Measurements from ENCODE around the gene NKTR. TPM values are rescaled to one million over a fixed set of nuclear protein-coding genes. Genes with fewer than 3 reads are reported as not detected.

NKTR gene
- polyA plus RNA-seq, 1 donor from 2014 or later: 242 TPM

DNA sequence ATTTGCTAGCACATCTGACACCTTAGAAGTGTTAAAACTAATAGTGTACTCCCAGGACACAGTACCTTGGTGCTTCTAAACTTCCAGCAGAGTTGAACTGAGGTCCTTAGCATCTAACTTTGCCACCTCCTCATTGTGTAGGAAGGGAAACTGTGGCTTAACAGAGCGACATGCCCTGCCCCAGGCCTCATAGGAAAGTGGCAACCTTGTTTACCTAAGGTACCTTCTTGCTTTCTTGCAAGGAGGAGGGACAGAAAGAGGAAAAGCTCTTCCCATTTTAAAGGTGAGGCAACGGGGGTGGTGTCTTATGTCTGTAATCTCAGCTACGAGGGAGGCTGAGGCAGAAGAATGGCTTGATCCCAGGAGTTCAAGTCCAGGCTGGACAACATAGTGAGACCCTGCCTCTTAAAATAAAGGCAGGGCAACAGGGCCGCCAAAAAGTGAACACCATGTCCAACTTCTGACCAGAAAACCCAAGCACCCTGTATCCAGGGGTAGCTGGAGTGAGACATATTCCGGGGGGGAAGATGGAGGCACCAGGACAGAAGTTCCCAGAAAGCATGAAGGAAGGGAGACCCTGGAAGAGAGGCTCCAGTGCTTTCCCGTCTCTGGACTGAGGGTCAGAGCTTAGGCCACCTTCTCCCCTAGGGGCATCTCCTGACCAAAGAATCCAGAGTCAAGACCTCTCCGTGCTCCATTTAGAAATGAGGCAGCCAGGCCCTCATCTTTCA is 84.3 kb downstream of the NKTR start:
- Histone ChIP-seq H3K9ac (ENCODE audit: low read length) (no peak overlapping the region), H3K27ac (ENCODE audit: low read length) (no peak overlapping the region), H3K9me3 (ENCODE audit: low read length) (no peaks in the 10 kb centered on the region), H3K27me3 (ENCODE audit: insufficient read depth, low read depth, low read length) (no peaks in the 10 kb centered on the region), H4K20me1 (ENCODE audit: insufficient read depth) (no peaks in the 10 kb centered on the region), H3K36me3 (ENCODE audit: insufficient read depth, low read length) (no peaks in the 10 kb centered on the region), H3K4me2 (ENCODE audit: low read length) (no peak overlapping the region), H3K79me2 (replicated peaks; ENCODE audit: insufficient read depth, low read length) (no peaks in the 10 kb centered on the region), H3K4me3 (ENCODE audit: low read length) (no peak overlapping the region), H3F3A (ENCODE audit: insufficient read depth, low read length, poor library complexity, severe bottlenecking) (no peaks in the 10 kb centered on the region), H3K9me2 (ENCODE audit: insufficient read depth, low read length) (no peaks in the 10 kb centered on the region), H2AFZ (ENCODE audit: low read depth, low read length) (no peak overlapping the region)
- TF ChIP-seq EP300 (conservative IDR thresholded peaks at IDR 0.05; ENCODE audit: poor library complexity, severe bottlenecking): no peak
- no peak for TF ChIP-seq POLR2AphosphoS5 (IDR thresholded peaks at IDR 0.05)
- no peak for TF ChIP-seq TAF1 (IDR thresholded peaks at IDR 0.05; ENCODE audit: low read depth)
- TF ChIP-seq RAD21 (conservative IDR thresholded peaks at IDR 0.05): no peak
- TF ChIP-seq, protein P1, sequence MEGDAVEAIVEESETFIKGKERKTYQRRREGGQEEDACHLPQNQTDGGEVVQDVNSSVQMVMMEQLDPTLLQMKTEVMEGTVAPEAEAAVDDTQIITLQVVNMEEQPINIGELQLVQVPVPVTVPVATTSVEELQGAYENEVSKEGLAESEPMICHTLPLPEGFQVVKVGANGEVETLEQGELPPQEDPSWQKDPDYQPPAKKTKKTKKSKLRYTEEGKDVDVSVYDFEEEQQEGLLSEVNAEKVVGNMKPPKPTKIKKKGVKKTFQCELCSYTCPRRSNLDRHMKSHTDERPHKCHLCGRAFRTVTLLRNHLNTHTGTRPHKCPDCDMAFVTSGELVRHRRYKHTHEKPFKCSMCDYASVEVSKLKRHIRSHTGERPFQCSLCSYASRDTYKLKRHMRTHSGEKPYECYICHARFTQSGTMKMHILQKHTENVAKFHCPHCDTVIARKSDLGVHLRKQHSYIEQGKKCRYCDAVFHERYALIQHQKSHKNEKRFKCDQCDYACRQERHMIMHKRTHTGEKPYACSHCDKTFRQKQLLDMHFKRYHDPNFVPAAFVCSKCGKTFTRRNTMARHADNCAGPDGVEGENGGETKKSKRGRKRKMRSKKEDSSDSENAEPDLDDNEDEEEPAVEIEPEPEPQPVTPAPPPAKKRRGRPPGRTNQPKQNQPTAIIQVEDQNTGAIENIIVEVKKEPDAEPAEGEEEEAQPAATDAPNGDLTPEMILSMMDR (IDR thresholded peaks at IDR 0.05; ENCODE audit: poor library complexity, severe bottlenecking): no peak
- TF ChIP-seq MXI1 (conservative IDR thresholded peaks at IDR 0.05; ENCODE audit: poor library complexity, severe bottlenecking): no peak
- TF ChIP-seq, protein P2, sequence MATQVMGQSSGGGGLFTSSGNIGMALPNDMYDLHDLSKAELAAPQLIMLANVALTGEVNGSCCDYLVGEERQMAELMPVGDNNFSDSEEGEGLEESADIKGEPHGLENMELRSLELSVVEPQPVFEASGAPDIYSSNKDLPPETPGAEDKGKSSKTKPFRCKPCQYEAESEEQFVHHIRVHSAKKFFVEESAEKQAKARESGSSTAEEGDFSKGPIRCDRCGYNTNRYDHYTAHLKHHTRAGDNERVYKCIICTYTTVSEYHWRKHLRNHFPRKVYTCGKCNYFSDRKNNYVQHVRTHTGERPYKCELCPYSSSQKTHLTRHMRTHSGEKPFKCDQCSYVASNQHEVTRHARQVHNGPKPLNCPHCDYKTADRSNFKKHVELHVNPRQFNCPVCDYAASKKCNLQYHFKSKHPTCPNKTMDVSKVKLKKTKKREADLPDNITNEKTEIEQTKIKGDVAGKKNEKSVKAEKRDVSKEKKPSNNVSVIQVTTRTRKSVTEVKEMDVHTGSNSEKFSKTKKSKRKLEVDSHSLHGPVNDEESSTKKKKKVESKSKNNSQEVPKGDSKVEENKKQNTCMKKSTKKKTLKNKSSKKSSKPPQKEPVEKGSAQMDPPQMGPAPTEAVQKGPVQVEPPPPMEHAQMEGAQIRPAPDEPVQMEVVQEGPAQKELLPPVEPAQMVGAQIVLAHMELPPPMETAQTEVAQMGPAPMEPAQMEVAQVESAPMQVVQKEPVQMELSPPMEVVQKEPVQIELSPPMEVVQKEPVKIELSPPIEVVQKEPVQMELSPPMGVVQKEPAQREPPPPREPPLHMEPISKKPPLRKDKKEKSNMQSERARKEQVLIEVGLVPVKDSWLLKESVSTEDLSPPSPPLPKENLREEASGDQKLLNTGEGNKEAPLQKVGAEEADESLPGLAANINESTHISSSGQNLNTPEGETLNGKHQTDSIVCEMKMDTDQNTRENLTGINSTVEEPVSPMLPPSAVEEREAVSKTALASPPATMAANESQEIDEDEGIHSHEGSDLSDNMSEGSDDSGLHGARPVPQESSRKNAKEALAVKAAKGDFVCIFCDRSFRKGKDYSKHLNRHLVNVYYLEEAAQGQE (IDR thresholded peaks at IDR 0.05; ENCODE audit: borderline replicate concordance): no peak
- no peak for TF ChIP-seq EZH2 (IDR thresholded peaks at IDR 0.05; ENCODE audit: borderline replicate concordance, insufficient read depth, low read length, poor library complexity, severe bottlenecking)
- TF ChIP-seq SMC3 (conservative IDR thresholded peaks at IDR 0.05; ENCODE audit: poor library complexity): no peak

DNA sequence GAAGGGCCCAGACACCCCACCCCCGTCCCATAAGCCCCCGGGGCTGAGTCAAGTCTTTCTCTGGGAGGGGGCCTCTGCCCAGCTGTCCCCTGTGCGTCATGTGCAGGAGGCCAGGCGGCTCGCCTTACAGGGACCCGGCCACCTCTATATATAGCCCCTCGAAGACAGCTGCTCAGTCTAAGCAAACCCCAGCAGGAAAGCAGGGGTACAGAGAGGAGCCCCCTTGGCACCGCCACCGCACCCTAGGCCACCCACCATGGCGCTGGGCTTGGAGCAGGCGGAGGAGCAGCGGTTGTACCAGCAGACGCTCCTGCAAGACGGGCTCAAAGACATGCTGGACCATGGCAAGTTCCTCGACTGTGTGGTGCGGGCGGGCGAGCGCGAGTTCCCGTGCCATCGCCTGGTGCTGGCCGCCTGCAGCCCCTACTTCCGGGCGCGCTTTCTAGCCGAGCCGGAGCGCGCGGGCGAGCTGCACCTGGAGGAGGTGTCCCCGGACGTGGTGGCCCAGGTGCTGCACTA is 84.9 kb downstream of the NKTR start, which contains the start of gene KLHL40:
KLHL40 (plus strand) TSS at position 175 of the 519 bp plus-strand sequence; CDS start at position 257, 82 bp downstream.
- no peaks in the 10 kb centered on the region for H3K79me2 ChIP-seq (replicated peaks; ENCODE audit: insufficient read depth, low read length)
- no peak within 1 kb of the TSS for H3K4me2 ChIP-seq (ENCODE audit: low read length)
- H3K9me3 ChIP-seq (ENCODE audit: low read length): no peaks in the 10 kb centered on the region
- H3K9ac ChIP-seq (ENCODE audit: low read length): no peak within 1 kb of the TSS
- no peak within 1 kb of the TSS for H3K4me3 ChIP-seq (ENCODE audit: low read length)
- H2AFZ ChIP-seq (ENCODE audit: low read depth, low read length): no peak within 1 kb of the TSS
- H3K9me2 ChIP-seq (ENCODE audit: insufficient read depth, low read length): no peaks in the 10 kb centered on the region
- H3K36me3 ChIP-seq (ENCODE audit: insufficient read depth, low read length): no peaks in the 10 kb centered on the region
- TF ChIP-seq TAF1 (IDR thresholded peaks at IDR 0.05; ENCODE audit: low read depth) (no peak), SMC3 (conservative IDR thresholded peaks at IDR 0.05; ENCODE audit: poor library complexity) (no peak), POLR2AphosphoS5 (IDR thresholded peaks at IDR 0.05) (no peak), MXI1 (conservative IDR thresholded peaks at IDR 0.05; ENCODE audit: poor library complexity, severe bottlenecking) (no peak)
- TF ChIP-seq, protein P2 (IDR thresholded peaks at IDR 0.05; ENCODE audit: borderline replicate concordance): no peak
- TF ChIP-seq, protein P1 (IDR thresholded peaks at IDR 0.05; ENCODE audit: poor library complexity, severe bottlenecking): no peak
- no peaks in the 10 kb centered on the region for H3F3A ChIP-seq (ENCODE audit: insufficient read depth, low read length, poor library complexity, severe bottlenecking)
- H3K27ac ChIP-seq (ENCODE audit: low read length): no peak within 1 kb of the TSS
- H3K27me3 ChIP-seq (ENCODE audit: insufficient read depth, low read depth, low read length): no peaks in the 10 kb centered on the region
- no peaks in the 10 kb centered on the region for H4K20me1 ChIP-seq (ENCODE audit: insufficient read depth)

All from neural cell (in vitro differentiated cells).